ENCODE results near the gene CDKN1B.

CDKN1B gene

GRCh38 chr12:12716793-12717585 lies at the start of gene CDKN1B:
Gene CDKN1B (plus strand): TSS chr12:12717368. CDS start chr12:12717840, 472 bp downstream.
- peak; percentile 79 to 84 for DNase-seq

- DNase-seq: no peak
Observed at GRCh38 chr12:12668005-12668404, 49.2 kb upstream of the CDKN1B start.

DNA sequence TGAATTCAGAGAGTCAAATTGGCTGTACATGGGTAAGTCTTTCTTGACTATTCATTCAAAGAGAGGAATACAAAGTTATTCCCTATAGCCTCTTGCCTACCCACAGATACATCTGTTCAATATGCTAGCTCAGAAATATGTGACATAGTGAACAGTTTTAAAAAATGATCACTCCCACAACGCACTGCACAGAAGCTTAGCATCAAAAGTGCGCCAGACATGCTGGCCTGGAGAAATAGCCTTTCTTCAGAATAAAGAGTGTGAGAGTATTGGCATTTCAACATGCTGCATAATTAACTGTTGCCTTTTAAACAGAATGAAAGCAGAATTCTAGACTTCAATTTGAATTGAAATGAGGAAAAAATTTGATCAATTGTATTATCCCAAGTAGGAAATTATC lies 48.1 kb upstream of the CDKN1B start:
- DNase-seq: no peak

DNA sequence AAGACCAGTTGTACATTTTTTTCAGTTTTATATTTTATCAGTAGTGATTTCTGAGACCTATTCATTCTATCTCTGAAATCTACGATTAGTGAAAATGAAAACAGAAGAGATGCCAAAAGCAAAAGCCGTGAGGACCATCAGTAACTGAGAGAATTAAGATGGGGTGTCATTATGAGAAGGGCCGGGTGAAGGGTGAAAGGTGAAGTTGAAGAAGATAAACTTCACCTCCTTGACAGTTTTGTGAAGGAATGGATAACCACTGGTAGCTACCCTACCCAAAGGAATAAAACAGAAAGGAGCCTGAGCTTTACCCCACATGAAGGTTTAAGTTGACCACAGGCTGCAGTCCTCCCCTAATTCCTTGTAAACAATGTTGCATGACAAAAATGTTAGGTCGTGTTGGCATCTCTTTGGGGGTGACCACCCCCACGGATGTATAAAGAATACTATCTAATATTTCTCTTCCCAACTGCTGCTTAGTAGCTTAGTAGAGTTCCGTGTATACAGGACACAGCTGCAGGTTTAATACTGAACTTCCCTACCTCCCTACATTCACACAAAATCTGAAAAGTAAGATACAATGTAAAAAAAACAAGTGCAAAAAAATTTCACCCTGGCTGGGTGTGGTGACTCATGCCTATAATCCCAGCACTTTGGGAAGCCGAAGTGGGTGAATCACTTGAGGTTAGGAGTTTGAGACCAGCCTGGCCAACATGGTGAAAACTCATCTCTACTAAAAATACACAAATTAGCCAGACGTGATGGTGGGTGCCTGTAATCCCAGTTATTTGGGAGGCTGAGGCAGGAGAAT lies 45.1 kb upstream of the CDKN1B start:
- DNase-seq: no peak

GRCh38 chr12:12673296-12673695 lies 43.9 kb upstream of the CDKN1B start:
- no peak for DNase-seq

DNA sequence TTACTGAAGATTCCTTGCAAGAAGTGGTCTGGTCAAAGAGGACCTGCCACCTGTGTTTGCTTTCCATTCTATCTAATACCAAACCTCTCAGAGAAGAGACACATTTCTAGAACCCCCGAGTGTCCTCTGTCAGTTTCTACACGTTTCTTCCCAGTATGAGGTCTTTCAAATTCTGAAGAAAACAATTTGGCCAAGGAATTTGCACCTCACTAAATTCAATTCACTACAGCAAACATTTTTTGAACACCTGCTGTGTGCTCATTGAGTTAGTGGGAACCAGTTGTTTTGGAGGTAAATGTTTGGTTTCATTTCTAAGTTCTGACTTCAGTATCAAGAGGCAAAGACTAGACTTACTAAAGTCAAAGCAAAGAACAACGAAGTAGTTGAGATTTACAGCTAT lies 40.6 kb upstream of the CDKN1B start:
- no peak for DNase-seq

GRCh38 chr12:12681061-12681765 lies 36.0 kb upstream of the CDKN1B start:
- DNase-seq: no peak

DNA sequence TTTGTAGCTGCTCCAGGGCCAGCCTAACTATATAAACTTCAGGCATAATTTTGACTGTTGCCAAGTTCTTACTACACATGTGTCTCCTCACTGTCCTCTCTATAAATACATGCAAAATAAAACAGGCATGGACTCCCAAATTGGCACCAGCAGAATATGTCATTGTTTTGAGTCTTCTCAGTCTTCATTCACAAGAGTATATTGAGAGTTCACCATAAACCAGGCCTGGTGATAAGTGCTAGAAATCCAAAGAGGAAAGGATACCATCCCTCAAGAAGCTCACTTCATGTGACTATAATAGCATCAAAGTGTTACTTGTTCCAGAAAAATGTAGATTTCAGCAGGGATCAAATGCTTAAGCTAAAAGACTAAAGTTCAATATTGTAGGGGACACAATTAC lies 34.9 kb upstream of the CDKN1B start:
- no peak for DNase-seq

DNA sequence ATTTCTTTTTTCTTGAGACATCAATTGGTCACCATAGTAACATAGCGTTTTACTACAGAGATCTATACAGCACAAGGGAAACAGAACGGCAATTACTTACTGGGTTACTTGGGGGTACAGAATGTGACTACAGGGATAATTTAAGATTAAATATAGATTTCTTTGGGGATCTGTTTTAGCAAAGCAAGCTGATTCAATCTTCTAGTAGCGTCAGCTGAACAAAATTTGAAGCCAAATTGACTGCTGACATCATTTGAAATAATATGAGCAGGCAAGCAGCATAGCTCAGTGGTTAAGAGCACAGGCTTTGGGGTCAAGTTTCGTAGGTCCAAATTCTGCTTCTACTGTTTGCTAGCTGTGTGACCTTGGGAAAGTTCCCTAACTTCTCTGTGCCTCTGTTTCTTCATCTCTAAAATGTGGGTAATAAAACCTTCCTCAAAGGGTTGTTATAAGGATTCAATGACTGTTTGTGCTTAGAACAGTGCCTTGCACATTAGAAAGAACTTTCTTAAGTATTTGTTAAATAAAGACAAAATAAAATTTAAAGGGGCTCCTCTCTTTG lies 34.0 kb upstream of the CDKN1B start:
- no peak for DNase-seq

DNA sequence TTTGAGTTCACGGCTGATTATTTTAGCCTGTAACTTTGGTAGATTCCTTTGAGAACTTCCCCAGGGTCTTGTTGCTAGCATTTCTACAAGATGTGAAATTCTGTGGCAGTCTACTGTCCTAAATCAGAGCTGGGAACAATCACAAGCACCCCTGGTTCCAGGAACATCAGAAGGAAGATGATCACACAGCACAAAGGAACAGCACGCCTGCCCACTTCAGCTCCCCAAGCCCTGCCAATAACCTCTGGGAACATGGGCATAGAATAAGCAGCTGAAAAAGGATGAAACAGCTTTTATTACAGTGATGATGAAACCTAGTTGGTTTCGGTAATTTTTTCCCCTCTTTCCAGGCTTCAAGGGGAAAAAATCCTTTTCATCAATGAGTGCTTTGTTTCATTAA lies 33.4 kb upstream of the CDKN1B start:
- DNase-seq: no peak

DNA sequence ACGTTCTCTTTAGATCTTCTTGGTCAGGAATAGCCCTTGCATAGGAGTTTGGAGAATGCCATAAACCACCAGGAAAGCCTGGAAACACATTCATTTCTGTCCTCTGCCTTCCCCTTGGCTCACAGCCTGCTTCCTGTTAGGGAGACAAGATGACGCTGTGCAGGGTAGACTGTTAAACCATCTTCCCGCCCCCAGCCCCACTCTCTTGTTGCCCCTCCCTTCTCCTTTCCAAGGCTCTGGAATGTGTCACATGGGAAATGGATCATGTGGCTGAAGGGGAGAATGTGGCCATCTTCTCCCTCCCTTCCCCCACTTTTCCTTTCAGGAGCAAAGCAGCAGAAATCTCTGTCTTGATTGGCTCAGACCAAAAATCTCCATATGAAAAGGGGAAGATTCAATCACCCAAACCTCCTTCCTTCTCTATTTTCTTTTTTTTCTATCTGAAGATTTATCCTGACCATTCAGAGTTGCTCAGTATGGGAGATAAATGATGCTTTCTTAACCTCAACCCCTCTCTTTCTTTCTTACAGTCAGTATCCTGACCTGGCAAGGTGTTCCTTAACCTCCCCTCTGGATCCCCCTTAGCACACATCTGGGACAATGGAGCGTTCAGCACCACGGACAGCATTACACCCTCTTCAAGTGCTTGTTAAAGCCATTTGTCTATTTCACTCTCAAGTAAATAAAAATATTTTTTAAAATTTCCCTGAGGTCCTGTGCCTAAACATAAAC lies 32.6 kb upstream of the CDKN1B start:
- no peak for DNase-seq

- DNase-seq: no peak
Observed at GRCh38 chr12:12685305-12685704, 31.9 kb upstream of the CDKN1B start.

DNA sequence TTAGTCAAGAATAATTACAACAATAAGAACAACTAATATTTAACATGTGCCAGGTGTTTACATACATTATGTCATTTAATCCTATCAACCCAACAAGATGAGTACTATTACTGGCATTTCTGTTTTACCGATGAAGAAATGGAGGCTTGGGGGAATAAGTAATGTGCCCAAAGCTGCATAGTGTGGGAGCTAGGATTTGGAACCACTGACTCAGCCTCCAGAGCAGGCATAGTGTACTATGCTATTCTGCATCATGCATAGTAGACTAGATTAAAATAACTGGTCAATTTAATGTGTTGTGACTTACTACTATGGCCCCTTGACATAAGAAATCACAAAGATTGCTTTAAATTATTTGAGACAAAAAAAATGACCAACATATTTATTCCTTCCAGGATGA lies 30.7 kb upstream of the CDKN1B start:
- DNase-seq: no peak

GRCh38 chr12:12686925-12687324 lies 30.2 kb upstream of the CDKN1B start:
- DNase-seq: no peak

- DNase-seq: no peak
Observed at GRCh38 chr12:12689647-12690300, 27.4 kb upstream of the CDKN1B start.

- DNase-seq: no peak
Observed at GRCh38 chr12:12691549-12691948, 25.6 kb upstream of the CDKN1B start.

DNA sequence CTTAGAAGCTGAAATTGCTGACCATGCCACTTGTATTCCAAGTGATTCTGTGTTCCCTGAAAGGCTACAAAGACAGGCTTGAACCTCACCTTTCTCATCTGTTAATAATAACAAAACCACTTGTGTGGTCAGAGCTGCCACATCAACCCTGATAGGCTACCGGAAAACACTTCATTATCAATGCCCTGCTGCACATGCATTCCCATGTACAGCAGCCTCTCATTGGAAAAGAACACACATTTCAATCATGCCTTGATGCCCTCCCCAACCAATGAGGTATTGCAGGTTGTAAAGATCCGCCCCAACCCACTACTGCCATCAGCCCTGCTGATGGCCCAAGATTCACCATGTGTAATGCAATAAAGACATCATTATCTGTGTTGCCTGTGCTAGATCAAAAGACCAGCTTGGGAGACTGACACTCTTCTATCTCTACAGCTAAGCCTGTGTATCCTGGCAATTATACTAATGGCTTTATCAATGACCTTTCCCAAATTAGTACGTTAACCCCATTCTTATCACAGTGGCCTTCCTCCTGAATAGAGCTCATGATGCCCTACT lies 24.0 kb upstream of the CDKN1B start:
- no peak for DNase-seq

GRCh38 chr12:12696562-12697383 lies 20.4 kb upstream of the CDKN1B start:
- DNase-seq: peak; percentile 84 to 86

GRCh38 chr12:12699345-12699744 lies 17.8 kb upstream of the CDKN1B start:
- DNase-seq: no peak

GRCh38 chr12:12700254-12700653 lies 16.9 kb upstream of the CDKN1B start:
- DNase-seq: no peak

- DNase-seq: no peak
Observed at GRCh38 chr12:12701457-12701856, 15.7 kb upstream of the CDKN1B start.
